ENCODE measurements around the gene GOLT1A.

GRCh38 chr1:204191456-204191855 lies 22.3 kb downstream of the GOLT1A start:
- TF ChIP-seq POLR2A (IDR thresholded peaks at IDR 0.05; ENCODE audit: low read length) (no peak), GATA1 (IDR thresholded peaks at IDR 0.05; ENCODE audit: low read depth, low read length) (no peak)
